ENCODE data around the gene MED27.
"Not testable (repeated sequence)": the region's sequence is repeated elsewhere in the genome, so short reads cannot be mapped to it uniquely, and the experiment has no call there.

MED27 gene

DNA sequence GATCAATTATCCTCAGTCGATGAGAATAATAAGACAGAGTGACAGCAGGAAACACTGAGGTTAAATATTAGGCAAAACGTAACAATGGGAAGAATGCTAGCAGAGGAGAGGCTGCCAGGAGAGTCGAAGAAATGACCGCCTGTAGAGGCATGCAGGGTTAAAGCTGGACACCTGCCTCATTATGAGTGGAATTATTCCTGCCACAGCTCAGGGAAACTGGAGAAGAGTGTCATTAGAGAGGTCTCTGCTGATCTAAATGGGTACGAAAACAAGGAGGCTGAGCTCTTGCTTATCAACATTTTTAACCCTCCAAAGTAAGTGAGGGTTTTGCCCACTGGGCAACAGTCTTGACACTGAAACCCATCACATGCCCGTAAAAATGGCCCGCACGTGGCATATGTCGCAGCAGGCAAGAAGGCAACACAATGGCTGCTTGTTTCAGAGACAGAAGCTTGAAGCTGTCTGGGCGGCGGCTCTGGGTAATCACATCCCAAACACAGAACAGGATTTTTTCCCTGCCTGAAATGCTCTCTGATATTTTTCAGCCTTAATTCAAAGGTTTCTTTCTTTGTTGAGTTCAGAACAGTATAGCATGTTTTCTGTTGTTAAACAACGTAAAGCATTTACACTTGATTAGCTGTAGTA is 118.7 kb downstream of the MED27 start:
- FAIRE-seq: no peak

DNA sequence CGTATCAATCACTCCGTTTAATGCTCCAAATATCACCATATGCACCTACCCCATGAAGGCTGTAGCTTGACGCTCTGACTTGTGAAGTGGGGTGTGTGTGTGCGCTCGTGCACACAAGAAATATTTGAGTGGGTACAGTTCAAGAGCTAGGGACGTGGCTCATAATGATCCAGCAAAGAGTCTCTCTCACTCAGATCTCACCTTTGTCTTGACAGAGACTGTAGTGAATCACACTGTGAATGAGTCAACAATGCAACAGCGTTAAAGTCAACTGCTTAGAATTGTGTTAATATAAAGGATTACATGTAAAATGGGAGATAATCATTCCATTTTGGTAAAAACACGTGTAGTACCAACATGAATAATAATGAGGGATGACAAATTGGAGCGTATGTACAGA is 119.4 kb downstream of the MED27 start:
- no peak for FAIRE-seq

DNA sequence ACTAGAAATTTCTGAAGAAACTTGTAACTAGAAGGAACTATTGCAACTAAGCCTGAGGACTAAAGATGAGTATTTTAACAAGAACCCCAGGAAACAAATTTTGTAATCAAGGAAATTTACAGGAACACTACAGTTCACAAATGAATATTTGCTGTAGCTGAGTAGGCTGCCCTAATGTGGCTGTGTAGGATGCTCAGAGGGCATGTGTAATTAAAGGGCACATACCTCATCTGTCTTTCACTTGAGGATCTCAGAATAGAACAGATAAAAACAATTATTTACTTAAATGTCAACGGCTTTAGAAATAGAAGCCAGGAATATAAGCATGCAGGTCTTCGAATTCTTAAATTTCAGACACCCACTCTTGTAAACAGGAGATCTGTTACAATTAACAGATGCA is 119.8 kb downstream of the MED27 start:
- no peak for FAIRE-seq

DNA sequence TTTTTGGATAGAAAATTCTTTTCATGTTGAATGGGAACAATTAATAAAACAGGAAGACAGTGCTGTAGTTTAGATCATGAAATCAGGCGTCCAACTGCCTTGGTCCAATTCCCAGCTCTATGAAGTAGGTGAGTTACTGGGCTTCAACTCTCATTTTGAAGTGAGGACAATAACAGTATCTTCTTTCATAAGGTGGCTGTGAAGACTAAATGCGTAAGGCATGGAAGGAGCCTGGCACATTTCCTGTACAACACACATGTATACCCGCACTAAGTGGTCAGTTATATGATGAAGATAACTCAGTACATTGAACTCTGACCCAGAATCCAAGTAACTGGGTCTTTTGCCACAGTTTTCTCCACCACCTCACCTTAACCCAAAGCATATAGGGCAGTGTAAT is 120.6 kb downstream of the MED27 start:
- FAIRE-seq: no peak

DNA sequence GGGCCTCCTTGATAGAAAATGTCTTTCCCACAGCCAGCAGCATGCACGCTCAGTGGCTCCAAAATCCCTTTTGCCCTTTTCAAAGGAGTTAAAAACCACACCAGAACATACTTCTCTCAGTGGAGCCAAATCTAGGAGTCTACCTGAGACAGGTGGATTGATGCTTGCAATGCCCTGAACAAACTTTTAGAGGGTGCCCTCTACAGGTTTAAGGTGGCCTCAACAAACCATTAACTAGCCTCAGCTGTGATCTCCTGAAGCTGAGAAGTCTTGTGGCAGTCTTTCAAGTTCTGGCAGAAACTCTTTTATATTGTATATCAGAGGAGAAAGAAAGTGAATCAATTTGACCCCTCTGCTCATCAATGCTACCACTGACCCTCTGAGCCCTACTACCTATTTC is 125.4 kb downstream of the MED27 start:
- no peak for FAIRE-seq

DNA sequence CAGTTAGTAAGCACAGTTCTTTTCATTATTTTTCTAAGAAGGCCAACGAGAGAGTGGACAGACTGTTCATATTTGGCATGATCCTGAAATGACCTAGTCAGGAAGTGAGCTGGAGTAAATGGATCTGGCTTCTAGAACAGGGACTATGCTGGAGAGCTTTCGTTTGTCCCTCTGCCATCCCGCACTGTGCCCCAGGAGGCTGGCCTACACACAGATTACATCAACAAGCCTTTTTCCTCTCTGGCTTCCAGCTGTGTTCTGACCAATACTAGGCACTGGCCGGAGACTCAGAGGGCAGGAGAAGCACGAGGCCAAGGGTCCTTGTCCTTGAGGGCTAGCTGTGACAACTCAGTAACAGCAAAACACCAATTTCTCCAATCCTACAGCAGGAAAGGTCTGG is 127.8 kb downstream of the MED27 start:
- FAIRE-seq: no peak

DNA sequence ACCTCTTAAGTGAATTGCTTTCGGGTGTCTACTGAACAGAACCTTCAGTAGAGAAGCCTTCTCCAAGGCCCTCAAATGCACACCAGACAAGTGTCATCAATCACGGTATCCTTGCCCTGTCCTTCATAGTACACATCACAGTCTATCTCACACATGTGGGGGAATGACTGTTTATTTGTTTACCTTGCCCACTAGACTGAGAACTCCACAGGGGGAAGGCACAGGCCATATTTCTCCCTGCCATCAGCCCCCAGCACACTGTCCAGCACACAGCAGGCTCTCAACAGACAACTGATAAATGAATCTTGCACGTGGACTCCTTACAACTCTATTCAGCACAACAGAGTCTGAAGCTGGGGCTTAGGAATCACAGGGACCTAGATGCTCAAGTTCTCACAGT is 128.5 kb downstream of the MED27 start:
- FAIRE-seq: no peak

DNA sequence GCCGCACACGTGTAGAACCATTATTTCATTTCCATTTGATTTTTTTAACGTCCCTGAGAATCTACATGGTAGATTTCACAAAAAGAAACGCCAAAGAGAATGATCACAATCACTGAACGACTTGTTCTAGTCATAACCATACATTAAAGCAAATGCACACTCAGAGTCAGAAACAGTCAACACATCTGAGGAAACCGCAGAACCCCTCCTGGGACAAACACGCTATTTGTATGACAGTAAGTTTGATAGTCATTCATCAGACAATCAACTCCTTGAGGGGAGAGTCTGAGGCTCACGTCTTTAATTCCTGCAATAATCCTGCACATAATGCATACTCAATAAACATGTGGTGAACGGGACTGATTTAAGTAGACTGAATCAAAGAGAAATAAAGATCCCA is 129.2 kb downstream of the MED27 start:
- no peak for FAIRE-seq

DNA sequence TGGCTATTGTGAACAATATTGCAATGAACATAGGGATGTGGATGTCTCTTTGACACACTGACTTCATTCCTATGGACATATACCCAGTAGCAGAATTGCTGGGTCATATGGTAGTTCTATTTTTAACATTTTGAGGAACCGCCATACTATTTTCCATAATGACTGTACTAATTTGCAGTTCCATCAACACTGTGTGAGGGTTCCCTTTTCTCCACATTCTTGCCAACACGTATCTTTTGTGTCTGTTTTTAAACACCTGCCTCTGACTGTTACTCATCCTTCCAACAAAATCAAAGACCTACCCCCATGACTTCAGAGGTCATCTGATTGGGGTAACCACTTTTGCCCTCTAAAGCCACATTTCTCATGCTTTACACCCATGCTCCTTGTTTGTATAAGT is 133.5 kb downstream of the MED27 start:
- no peak for FAIRE-seq

DNA sequence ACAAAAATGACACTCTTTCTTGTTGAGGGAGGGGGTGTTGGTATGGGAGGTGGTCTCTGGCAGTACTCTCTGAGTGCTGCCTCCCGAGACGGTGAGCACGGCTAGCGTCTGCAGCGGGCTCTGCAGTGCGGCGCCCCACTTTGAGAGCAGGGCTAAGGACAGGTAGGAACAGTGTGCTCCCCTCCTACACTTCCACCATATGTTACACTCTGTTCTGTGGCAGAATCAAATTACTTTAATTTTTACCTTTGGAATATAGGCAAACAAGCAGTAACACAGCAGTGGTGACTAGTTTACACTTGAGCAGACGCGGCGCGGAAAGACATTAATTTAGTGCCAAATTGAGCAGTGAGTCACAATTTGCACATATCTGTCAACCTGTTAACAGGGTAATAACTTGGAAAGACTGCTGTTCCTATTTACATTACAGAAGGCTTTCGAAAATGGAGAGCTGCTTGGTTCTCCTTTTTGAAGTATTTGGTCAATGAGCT is 136.3 kb downstream of the MED27 start:
- no peak for FAIRE-seq

DNA sequence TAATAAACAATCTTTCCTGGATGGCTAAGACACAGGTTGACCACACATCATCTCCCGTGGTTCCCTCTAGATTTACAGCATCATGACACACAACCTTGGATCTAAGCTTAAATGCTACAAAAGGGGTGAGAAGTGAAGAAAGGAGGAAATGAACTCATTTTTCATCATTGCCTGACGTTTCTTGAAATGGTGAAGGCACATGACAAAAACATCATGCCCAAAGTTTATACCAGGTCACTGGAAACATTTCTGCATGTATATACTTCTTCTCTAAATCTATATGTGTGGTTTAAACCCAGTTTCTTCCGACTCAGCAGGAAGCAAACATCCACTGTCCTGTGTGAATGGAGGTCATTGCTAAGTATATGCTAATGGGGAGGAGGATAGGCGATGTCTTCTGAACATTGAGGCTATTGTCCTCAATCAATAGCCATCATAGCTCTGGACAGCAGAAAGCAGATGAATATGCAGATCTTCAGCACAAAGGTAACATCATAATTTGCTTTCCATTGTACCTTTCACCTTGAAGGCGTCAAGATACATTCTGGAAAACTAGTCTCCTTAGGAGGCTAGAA is 137.4 kb downstream of the MED27 start:
- FAIRE-seq: no peak

DNA sequence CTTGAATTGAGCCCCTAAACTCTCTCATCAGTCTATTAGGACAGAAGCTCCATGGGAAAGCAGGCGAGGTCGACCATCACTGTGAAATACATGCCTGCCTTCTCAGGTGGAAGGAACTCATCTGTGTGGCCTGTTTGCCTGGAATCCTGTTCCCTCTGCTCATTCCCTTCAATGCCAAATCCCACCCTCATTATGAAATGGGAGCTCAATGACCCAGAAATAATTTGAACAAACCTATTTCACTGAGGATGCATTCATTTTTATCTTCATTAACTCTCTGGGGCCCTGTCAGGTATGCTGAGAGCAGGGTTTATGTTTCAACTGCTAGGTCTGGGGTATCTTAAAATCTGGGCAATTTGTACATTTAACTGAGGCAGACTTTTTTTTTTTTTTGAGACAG is 142.2 kb downstream of the MED27 start:
- no peak for FAIRE-seq

DNA sequence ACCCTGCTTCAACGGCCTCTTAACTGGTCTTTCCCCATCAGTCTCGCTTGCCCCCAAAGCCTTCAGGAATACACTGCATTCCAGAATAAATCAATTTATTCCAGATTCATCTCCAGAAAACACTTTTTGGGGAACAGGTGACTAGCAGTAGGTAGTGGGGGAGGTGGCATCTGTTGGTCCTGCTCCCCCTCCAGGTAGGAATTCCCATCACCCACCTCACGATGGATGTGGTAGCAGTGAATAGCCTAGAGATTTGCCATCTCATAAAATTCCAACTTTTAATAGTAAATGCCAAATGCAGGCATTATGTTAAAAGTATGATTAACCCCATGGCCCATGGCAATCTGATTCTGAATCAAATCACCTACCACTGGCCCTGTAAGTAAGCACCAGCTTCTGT is 142.7 kb downstream of the MED27 start:
- FAIRE-seq: no peak

DNA sequence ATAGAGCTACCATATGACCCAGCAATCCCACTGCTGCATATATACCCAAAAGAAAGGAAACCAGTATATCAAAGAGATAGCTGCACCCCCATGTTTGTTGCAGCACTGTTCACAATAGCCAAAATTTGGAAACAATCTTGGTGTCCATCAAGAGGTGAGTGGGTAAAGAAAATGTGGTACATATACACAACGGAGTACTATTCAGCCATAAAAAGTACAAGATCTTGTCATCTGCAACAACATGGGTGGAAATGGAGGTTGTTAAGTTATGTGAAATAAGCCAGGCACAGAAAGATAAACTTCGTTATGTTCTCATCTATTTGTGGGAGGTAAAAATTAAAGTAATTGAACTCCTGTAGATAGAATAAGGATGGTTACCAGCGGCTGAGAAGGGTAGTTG is 145.0 kb downstream of the MED27 start:
- FAIRE-seq: no peak

DNA sequence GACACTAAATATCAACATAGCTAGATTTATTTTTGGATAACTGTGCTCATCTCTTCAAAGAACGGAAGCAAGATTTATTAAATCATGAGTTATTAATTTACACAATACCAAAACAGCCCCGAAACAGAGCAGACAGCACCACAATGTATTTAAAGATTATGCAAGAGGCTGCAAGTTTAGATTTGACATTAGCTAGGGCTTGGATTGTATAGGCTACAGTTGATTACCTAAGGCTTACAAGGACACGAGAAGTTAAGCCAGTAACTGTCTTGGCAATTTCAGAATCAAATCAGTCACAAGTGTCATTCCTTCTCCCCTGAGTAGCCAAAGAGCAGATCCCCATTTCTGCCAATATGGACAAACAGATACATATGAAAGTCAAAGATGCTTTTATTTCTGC is 152.6 kb downstream of the MED27 start:
- FAIRE-seq: no peak

DNA sequence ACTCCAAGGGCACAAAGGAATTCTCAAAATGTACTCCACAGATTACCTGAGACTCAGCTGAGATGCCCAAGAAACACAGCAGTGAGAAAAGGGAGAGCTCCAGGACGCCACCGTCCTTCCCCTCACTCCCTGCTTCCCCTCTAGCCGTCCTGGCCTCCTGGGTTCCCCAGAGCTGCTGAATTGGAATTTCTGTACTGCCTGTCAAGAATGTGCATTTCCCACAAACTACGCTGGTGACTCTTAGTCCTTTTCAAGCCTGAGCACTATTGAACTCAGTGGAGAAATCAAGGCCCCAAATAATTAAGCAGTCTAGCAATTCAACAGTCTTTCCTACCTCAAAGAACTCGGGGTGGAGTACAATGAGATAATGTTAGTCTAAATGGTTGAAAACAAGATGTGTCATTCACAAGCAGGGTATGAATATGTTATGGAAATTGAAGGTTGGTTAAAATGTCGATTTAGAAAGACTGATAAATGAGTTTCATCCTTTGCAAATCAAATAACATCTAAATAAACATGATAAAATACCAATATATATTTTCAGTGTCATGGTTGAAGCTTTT is 153.2 kb downstream of the MED27 start:
- no peak for FAIRE-seq

DNA sequence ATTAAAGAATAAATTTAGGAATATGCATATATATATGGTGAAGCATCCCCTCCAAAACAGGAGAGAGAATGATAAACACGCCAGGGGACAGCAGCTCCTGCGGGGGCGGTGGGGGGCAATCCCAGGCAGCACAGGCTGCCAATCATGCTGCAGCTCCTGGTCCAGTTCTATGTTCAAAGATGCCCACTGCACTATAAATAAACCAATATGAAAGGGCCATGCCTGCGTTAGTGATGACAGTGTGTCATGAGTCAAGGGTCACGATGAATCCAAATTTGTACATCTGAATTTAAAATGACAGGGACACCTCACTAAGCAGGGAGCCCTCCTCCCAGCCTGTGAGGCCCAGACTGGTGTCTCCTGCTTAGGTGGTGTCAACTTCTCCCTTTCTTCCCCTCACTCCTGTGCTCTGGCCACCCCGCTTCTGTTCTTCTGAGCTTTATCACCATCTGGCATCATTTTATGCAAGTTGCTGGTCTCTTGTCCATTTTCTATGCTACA is 153.9 kb downstream of the MED27 start:
- no peak for FAIRE-seq

DNA sequence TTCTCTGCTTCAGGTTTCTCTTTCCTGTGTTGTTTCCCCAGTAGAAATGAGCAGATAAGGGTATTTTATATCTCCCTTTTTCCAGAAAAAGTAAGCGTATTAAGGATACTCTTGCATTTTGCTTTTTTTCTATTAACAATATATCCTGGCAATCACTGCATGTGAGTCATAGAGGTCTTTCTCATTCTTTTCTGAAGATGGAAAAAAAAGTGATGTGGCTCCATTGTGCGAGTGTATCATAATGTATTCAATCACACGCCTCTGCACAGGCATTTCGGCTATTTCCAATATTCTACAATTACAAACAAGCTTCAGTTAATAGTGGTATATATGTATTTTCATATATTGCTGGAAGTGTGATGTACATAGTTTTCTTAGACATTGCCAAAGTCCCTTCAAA is 155.9 kb downstream of the MED27 start:
- no peak for FAIRE-seq

DNA sequence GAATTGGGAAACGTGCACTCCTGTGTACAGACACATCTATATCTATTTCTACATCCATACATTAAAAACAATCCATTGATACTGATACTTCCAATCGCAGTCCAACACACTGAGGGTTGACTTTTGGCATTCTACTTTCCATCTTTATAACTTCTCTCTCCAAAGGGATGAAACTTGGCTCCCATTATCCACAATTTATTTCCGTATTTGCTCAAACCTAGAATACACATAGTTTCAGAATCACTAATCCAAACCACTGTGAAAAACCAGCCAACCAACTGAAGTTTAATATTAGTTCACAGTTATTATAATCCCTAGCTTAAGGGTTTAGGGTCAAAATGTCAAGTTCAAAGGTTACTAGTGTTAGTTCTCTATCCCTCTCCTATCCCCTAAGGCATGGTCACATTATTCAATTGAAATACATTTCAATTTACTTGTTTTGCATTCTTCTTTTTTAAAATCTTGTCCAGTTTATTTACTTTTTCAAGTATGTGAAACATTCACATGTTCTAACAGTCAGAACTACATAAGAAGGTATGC is 156.5 kb downstream of the MED27 start:
- FAIRE-seq: no peak

DNA sequence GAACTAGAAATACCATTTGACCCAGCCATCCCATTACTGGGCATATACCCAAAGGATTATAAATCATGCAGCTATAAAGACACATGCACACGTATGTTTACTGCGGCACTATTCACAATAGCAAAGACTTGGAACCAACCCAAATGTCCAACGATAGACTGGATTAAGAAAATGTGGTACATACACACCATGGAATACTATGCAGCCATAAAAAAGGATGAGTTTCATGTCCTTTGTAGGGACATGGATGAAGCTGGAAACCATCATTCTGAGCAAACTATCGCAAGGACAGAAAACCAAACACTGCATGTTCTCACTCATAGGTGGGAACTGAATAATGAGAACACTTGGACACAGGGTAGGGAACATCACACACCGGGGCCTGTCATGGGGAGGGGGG is 158.0 kb downstream of the MED27 start:
- FAIRE-seq: not testable (repeated sequence)

DNA sequence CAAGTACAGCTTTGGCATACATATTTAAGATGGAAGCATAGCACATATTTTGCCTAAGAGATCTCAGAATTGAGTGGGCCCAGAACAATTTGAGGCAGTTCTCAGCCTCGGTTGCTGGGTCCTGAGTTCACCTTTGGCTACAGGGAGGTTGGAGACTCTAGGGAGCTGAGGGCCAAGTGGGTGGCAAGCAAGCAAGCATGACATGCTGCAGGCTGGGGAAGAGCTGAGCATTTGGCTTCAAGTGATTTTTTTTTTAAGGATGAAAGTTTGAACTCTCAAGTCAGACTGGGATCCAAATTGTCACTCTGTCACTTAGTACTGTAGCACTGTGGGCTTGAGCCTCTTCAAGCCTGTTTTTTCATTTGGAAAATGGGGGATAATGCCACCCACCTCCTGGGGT is 160.5 kb downstream of the MED27 start:
- no peak for FAIRE-seq

DNA sequence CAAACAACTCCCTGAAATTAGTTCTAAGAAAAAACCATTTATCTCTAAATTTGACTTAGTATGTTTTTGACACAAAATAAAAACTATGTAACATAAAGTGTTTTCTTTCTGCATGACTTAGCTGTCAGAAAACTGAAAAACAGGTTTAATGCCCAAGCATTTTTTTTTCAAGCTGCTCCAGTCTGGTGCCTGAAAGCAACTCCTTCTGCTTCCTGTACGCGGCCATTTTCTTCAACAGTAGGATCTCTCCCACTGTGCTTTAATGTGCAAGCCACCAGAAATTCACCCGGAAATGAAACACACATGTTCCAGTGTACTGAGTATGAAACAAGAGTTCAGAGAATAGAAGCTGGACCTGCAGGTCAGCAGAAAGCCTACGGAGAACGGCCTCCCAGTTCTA is 161.2 kb downstream of the MED27 start:
- FAIRE-seq: no peak

DNA sequence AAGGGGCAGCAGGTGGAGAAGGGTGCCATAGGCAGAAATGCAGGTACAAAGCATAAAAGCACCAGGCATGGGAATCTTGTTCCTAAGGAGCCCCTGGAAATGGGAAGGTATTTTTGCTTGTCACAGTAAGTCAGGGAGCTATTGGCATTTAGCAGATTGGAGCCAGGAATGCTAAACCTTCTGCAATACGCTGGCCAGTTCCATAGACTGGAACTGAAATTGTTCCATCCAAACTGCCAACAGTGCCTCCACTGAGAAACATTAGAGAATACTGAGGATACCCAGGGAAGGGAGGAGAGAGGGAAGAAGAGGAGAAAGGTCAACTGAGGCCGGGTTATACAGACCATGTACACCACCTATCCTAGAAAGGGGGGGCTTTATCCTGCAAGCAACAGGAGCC is 162.7 kb downstream of the MED27 start:
- no peak for FAIRE-seq

DNA sequence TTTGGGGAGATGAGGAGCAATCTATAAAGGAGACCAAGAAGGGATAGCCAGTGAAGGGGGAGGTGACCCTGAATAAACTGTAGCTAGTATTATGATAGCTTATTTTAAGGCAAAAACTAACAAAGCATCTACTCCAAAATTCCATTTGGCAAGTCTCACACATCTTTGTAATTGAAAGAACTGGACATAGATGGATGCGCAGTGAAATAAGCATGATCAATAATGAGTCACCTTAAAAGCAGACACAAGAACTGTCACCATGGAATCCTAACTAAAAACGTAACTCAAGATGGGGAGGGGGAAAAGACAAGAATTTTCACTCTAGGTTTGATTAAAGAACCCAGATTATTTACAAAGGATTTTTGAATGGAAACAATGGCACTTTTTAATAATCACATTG is 164.5 kb downstream of the MED27 start:
- FAIRE-seq: no peak

All from A204.1 (cell line).